GM18951 (cell line): ENCODE data around the gene IMPDH2.

Source experiments
- POLR2A ChIP-seq: IDR thresholded peaks from 4 replicates; pipeline ENCODE4 v1.6.1; 2011; ENCODE audit warnings: mild to moderate bottlenecking; ENCODE audit not compliant: insufficient read length, insufficient read depth; ENCODE audit errors: extremely low read depth
- in situ Hi-C: fragments of 300-500 bp; cut with MboI; formaldehyde crosslinking; loops from one replicate; pipeline ENCODE4 v1.12.0; 2022; ENCODE audit warnings: low sequenced_read_pairs, mixed read lengths, inconsistent platforms; ENCODE audit not compliant: unreplicated experiment

Gene IMPDH2

GRCh38 chr3:48990636-48991469, 38.3 kb downstream of the IMPDH2 start:
- in situ Hi-C loops = no loop called here
- no peak for TF ChIP-seq POLR2A

- in situ Hi-C loops = no loop called here
- peak; percentile 61 for TF ChIP-seq POLR2A
Observed at GRCh38 chr3:48989796-48990635, 39.2 kb downstream of the IMPDH2 start, which contains the start of gene P4HTM. TSS of gene P4HTM (plus strand) at chr3:48990241. CDS start at chr3:48990257, 16 bp downstream.

- in situ Hi-C loops = no loop called here
- no peak for TF ChIP-seq POLR2A
Observed at GRCh38 chr3:48989126-48989795, 39.9 kb downstream of the IMPDH2 start.

- no peak for TF ChIP-seq POLR2A
- in situ Hi-C loops = no loop called here
Observed at GRCh38 chr3:48985831-48986376, 43.3 kb downstream of the IMPDH2 start.

- no peak for TF ChIP-seq POLR2A
- in situ Hi-C loops = no loop called here
Observed at GRCh38 chr3:48984663-48985062, 44.5 kb downstream of the IMPDH2 start.

- in situ Hi-C loops = no loop called here
Observed at GRCh38 chr3:48983096-48983495, 46.1 kb downstream of the IMPDH2 start.

GRCh38 chr3:48982686-48983085, 46.5 kb downstream of the IMPDH2 start:
- in situ Hi-C loops = no loop called here
- no peak for TF ChIP-seq POLR2A

More at GRCh38 chr3:48983096-48983495, 46.1 kb downstream of the IMPDH2 start:
- TF ChIP-seq POLR2A = no peak

GRCh38 chr3:48982016-48982415, 47.2 kb downstream of the IMPDH2 start:
- no peak for TF ChIP-seq POLR2A
- in situ Hi-C loops = no loop called here

GRCh38 chr3:48980295-48980694, 48.9 kb downstream of the IMPDH2 start:
- in situ Hi-C loops = no loop called here
- TF ChIP-seq POLR2A = no peak

GRCh38 chr3:48979451-48979850, 49.7 kb downstream of the IMPDH2 start:
- in situ Hi-C loops = no loop called here
- TF ChIP-seq POLR2A = no peak
